ENCODE measurements around the gene YIF1B. TPM values are rescaled to one million over a fixed set of nuclear protein-coding genes. Genes with fewer than 3 reads are reported as not detected.

Gene YIF1B
- total RNA-seq, 2 donors from 2014 or later, result 14.9 to 31.0 TPM

- no peak for DNase-seq (ENCODE audit: low spot score)
- ATAC-seq (ENCODE audit: insufficient number of reproducible peaks, low FRiP score, low read depth), result no peak
These were observed 25.1 kb downstream of the YIF1B start for GRCh38 chr19:38290631-38291147.

GRCh38 chr19:38289955-38290354, 25.8 kb downstream of the YIF1B start:
- no peak overlapping the region for H3K4me3 ChIP-seq
- peaks cover 63% of the 10 kb centered on the region for H3K36me3 ChIP-seq
- H3K9me3 ChIP-seq, result no peaks in the 10 kb centered on the region
- H3K27ac ChIP-seq, result no peak overlapping the region
- H3K4me1 ChIP-seq (ENCODE audit: control insufficient read depth in 1 of 2, low read depth in 2 of 2), result no peaks in the 10 kb centered on the region
- ATAC-seq (ENCODE audit: insufficient number of reproducible peaks, low FRiP score, low read depth), result no peak
- no peak for DNase-seq (ENCODE audit: low spot score)
- no peak for TF ChIP-seq CTCF (IDR thresholded peaks at IDR 0.05)
- no peaks in the 10 kb centered on the region for H3K27me3 ChIP-seq (replicated peaks; ENCODE audit: insufficient read depth)

More at GRCh38 chr19:38290631-38291147, 25.1 kb downstream of the YIF1B start:
- no peak for TF ChIP-seq CTCF (IDR thresholded peaks at IDR 0.05)
- no peaks in the 10 kb centered on the region for H3K4me1 ChIP-seq (ENCODE audit: control insufficient read depth in 1 of 2, low read depth in 2 of 2)
- H3K36me3 ChIP-seq, result peaks cover 59% of the 10 kb centered on the region
- H3K27ac ChIP-seq, result no peak overlapping the region
- no peaks in the 10 kb centered on the region for H3K27me3 ChIP-seq (replicated peaks; ENCODE audit: insufficient read depth)
- H3K9me3 ChIP-seq, result no peaks in the 10 kb centered on the region
- no peak overlapping the region for H3K4me3 ChIP-seq

GRCh38 chr19:38288123-38288855, 27.5 kb downstream of the YIF1B start:
- Histone ChIP-seq H3K27me3 (replicated peaks; ENCODE audit: insufficient read depth) (no peaks in the 10 kb centered on the region), H3K4me1 (ENCODE audit: control insufficient read depth in 1 of 2, low read depth in 2 of 2) (peaks cover 0 to 3% of the 10 kb centered on the region in 2 donors), H3K27ac (no peak overlapping the region), H3K4me3 (no peak overlapping the region), H3K9me3 (no peaks in the 10 kb centered on the region), H3K36me3 (peaks cover 65% of the 10 kb centered on the region)
- no peak for ATAC-seq (ENCODE audit: insufficient number of reproducible peaks, low FRiP score, low read depth)
- no peak for DNase-seq (ENCODE audit: low spot score)
- TF ChIP-seq CTCF (IDR thresholded peaks at IDR 0.05), result no peak

- Histone ChIP-seq H3K27ac (no peak overlapping the region), H3K36me3 (peaks cover 61% of the 10 kb centered on the region), H3K27me3 (replicated peaks; ENCODE audit: insufficient read depth) (no peaks in the 10 kb centered on the region), H3K9me3 (no peaks in the 10 kb centered on the region), H3K4me1 (ENCODE audit: control insufficient read depth in 1 of 2, low read depth in 2 of 2) (peaks cover 2 to 10% of the 10 kb centered on the region in 2 donors), H3K4me3 (no peak overlapping the region)
- TF ChIP-seq CTCF (IDR thresholded peaks at IDR 0.05), result no peak
- DNase-seq (ENCODE audit: low spot score) (no peak), ATAC-seq (ENCODE audit: insufficient number of reproducible peaks, low FRiP score, low read depth) (no peak)
These were observed 28.1 kb downstream of the YIF1B start for GRCh38 chr19:38287604-38288003.

GRCh38 chr19:38285567-38285966, 30.2 kb downstream of the YIF1B start:
- Histone ChIP-seq H3K27ac (no peak overlapping the region), H3K4me3 (no peak overlapping the region), H3K27me3 (replicated peaks; ENCODE audit: insufficient read depth) (no peaks in the 10 kb centered on the region), H3K4me1 (ENCODE audit: control insufficient read depth in 1 of 2, low read depth in 2 of 2) (peaks cover 4 to 30% of the 10 kb centered on the region in 2 donors), H3K9me3 (no peaks in the 10 kb centered on the region), H3K36me3 (peaks cover 43% of the 10 kb centered on the region)
- no peak for ATAC-seq (ENCODE audit: insufficient number of reproducible peaks, low FRiP score, low read depth)
- DNase-seq (ENCODE audit: low spot score), result no peak
- no peak for TF ChIP-seq CTCF (IDR thresholded peaks at IDR 0.05)

Measured in thoracic aorta (tissue), 2 donors.